Immature natural killer cell (primary cell): Measurements from ENCODE around the gene TMEM37. TPM values are rescaled to one million over a fixed set of nuclear protein-coding genes. Genes with fewer than 3 reads are reported as not detected.

ENCODE experiments used
- DNase-seq, 3 donors: peaks; one replicate each; pipeline ENCODE4 v3.0.0; 2022; ENCODE audit warnings: mixed read lengths in 1 of 3
- H3K27ac Mint-ChIP-seq, 6 donors: one replicate each; pipeline ENCODE4 v1.8.0; 2020; ENCODE audit warnings: mixed read lengths in 6 of 6, mild to moderate bottlenecking in 5 of 6, inconsistent platforms in 4 of 6, moderate library complexity in 3 of 6
- H3K27me3 Mint-ChIP-seq, 3 donors: one replicate each; pipeline ENCODE4 v1.8.0; 2020 to 2021; ENCODE audit warnings: low read depth in 3 of 3, mild to moderate bottlenecking in 3 of 3, mixed read lengths in 3 of 3, moderate library complexity in 3 of 3, inconsistent platforms in 1 of 3
- H3K36me3 Mint-ChIP-seq, 3 donors: one replicate each; pipeline ENCODE4 v1.8.0; 2020; ENCODE audit warnings: mixed read lengths in 3 of 3, inconsistent platforms in 2 of 3, mild to moderate bottlenecking in 2 of 3
- H3K4me1 Mint-ChIP-seq, 2 donors: one replicate each; pipeline ENCODE4 v1.8.0; 2020; ENCODE audit warnings: inconsistent platforms in 2 of 2, mild to moderate bottlenecking in 2 of 2, mixed read lengths in 2 of 2, moderate library complexity in 1 of 2
- H3K4me3 Mint-ChIP-seq, 5 donors: one replicate each; pipeline ENCODE4 v1.8.0; 2020; ENCODE audit warnings: mild to moderate bottlenecking in 5 of 5, mixed read lengths in 5 of 5, inconsistent platforms in 3 of 5, moderate library complexity in 3 of 5
- H3K9me3 Mint-ChIP-seq, 6 donors: one replicate each; pipeline ENCODE4 v1.8.0; 2020; ENCODE audit warnings: mild to moderate bottlenecking in 6 of 6, mixed read lengths in 6 of 6, inconsistent platforms in 4 of 6, moderate library complexity in 3 of 6
- polyA plus RNA-seq, 3 donors: library from polyadenylated mRNA; unstranded; fragments of 300-500 nt; fragmentation: Illumina TruSeq; gene quantifications; one replicate each; pipeline ENCODE4 v1.2.3, GENCODE V29; 2021

The TMEM37 gene
- polyA plus RNA-seq, 3 donors from 2014 or later = not detected

DNA sequence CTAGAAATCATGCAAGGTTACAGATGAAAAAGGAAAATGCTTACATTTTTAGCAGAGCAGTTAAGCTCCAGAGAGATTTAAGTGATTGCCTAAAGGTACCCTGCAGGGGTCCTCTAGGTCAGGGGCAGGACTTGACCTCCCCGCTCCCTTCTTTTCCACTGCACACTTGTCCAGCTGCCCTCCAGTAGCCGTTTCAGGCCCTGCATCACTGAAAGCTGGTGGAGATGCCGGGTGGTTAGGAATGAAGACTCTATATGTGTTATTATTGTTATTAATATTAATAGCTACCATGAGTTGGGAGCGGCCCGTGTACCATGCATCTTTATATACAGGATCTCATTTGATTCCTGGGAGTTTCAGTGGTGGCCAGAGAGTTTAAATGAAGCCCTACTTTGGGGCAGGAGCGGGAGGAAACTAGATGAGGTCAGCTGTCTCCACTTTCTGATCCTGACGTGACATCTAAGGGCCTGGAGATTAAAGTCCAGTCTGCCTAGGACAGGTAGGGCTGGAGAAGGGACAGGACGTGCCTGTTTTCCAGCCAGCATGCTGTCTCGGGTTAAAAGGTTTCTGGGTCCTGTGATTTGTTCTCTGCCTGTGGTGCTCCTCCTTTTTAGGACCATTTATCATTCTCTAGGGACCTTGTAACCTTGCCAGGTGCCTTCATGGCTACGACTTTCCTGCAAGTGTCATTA, 2.1 kb downstream of the TMEM37 start:
- Mint-ChIP-seq H3K27me3 (peaks cover 9 to 28% (median 24%) of the 10 kb centered on the region in 3 donors), H3K4me1 (peaks cover 6 to 8% of the 10 kb centered on the region in 2 donors), H3K27ac (no peak overlapping the region), H3K36me3 (no peaks in the 10 kb centered on the region), H3K9me3 (no peaks in the 10 kb centered on the region), H3K4me3 (peak overlapping the region in 1 of 5 donors; percentile 50)
- no peak for DNase-seq

GRCh38 chr2:119434664-119435063, 3.0 kb downstream of the TMEM37 start:
- H3K4me3 Mint-ChIP-seq = no peak overlapping the region
- H3K27ac Mint-ChIP-seq = no peak overlapping the region
- no peaks in the 10 kb centered on the region for H3K36me3 Mint-ChIP-seq
- peaks cover 9 to 26% (median 19%) of the 10 kb centered on the region in 3 donors for H3K27me3 Mint-ChIP-seq
- peaks cover 6 to 8% of the 10 kb centered on the region in 2 donors for H3K4me1 Mint-ChIP-seq
- H3K9me3 Mint-ChIP-seq = no peaks in the 10 kb centered on the region
- no peak for DNase-seq

GRCh38 chr2:119435081-119435952, 3.7 kb downstream of the TMEM37 start:
- Mint-ChIP-seq H3K27me3 (peaks cover 9 to 26% (median 16%) of the 10 kb centered on the region in 3 donors), H3K9me3 (no peaks in the 10 kb centered on the region), H3K36me3 (no peaks in the 10 kb centered on the region), H3K27ac (no peak overlapping the region), H3K4me3 (no peak overlapping the region), H3K4me1 (peaks cover 6 to 8% of the 10 kb centered on the region in 2 donors)
- DNase-seq = no peak

GRCh38 chr2:119435953-119436297, 4.3 kb downstream of the TMEM37 start:
- no peaks in the 10 kb centered on the region for H3K9me3 Mint-ChIP-seq
- no peak overlapping the region for H3K27ac Mint-ChIP-seq
- no peak overlapping the region for H3K4me3 Mint-ChIP-seq
- H3K4me1 Mint-ChIP-seq = peaks cover 6 to 8% of the 10 kb centered on the region in 2 donors
- no peak for DNase-seq
- H3K36me3 Mint-ChIP-seq = no peaks in the 10 kb centered on the region
- H3K27me3 Mint-ChIP-seq = peaks cover 9 to 26% (median 13%) of the 10 kb centered on the region in 3 donors

DNA sequence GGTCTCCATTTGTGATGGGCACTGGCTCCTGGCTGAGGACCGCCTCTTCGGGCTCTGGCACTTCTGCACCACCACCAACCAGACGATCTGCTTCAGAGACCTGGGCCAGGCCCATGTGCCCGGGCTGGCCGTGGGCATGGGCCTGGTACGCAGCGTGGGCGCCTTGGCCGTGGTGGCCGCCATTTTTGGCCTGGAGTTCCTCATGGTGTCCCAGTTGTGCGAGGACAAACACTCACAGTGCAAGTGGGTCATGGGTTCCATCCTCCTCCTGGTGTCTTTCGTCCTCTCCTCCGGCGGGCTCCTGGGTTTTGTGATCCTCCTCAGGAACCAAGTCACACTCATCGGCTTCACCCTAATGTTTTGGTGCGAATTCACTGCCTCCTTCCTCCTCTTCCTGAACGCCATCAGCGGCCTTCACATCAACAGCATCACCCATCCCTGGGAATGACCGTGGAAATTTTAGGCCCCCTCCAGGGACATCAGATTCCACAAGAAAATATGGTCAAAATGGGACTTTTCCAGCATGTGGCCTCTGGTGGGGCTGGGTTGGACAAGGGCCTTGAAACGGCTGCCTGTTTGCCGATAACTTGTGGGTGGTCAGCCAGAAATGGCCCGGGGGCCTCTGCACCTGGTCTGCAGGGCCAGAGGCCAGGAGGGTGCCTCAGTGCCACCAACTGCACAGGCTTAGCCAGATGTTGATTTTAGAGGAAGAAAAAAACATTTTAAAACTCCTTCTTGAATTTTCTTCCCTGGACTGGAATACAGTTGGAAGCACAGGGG, 5.5 kb downstream of the TMEM37 start:
- Mint-ChIP-seq H3K4me3 (no peak overlapping the region), H3K27me3 (peaks cover 5 to 24% (median 9%) of the 10 kb centered on the region in 3 donors), H3K4me1 (peaks cover 3 to 4% of the 10 kb centered on the region in 2 donors)

GRCh38 chr2:119438128-119438656, 6.5 kb downstream of the TMEM37 start:
- H3K27ac Mint-ChIP-seq = no peak overlapping the region
- H3K36me3 Mint-ChIP-seq = no peaks in the 10 kb centered on the region
- H3K4me3 Mint-ChIP-seq = no peak overlapping the region
- no peak for DNase-seq
- H3K4me1 Mint-ChIP-seq = no peaks in the 10 kb centered on the region
- no peaks in the 10 kb centered on the region for H3K9me3 Mint-ChIP-seq
- peaks cover 3 to 17% (median 3%) of the 10 kb centered on the region in 3 donors for H3K27me3 Mint-ChIP-seq

More for the DNA sequence above, 5.5 kb downstream of the TMEM37 start:
- no peak for DNase-seq
- no peak overlapping the region for H3K27ac Mint-ChIP-seq
- no peaks in the 10 kb centered on the region for H3K36me3 Mint-ChIP-seq
- no peaks in the 10 kb centered on the region for H3K9me3 Mint-ChIP-seq

GRCh38 chr2:119438726-119439284, 7.2 kb downstream of the TMEM37 start:
- Mint-ChIP-seq H3K36me3 (no peaks in the 10 kb centered on the region), H3K4me3 (no peak overlapping the region), H3K27me3 (peaks cover 0 to 17% (median 3%) of the 10 kb centered on the region in 3 donors), H3K4me1 (no peaks in the 10 kb centered on the region), H3K27ac (no peak overlapping the region), H3K9me3 (no peaks in the 10 kb centered on the region)
- DNase-seq = no peak

GRCh38 chr2:119439574-119440500, 8.2 kb downstream of the TMEM37 start:
- H3K36me3 Mint-ChIP-seq = no peaks in the 10 kb centered on the region
- DNase-seq = no peak
- no peaks in the 10 kb centered on the region for H3K4me1 Mint-ChIP-seq
- H3K4me3 Mint-ChIP-seq = no peak overlapping the region
- H3K27me3 Mint-ChIP-seq = peaks cover 0 to 10% (median 3%) of the 10 kb centered on the region in 3 donors
- no peaks in the 10 kb centered on the region for H3K9me3 Mint-ChIP-seq
- H3K27ac Mint-ChIP-seq = no peak overlapping the region

DNA sequence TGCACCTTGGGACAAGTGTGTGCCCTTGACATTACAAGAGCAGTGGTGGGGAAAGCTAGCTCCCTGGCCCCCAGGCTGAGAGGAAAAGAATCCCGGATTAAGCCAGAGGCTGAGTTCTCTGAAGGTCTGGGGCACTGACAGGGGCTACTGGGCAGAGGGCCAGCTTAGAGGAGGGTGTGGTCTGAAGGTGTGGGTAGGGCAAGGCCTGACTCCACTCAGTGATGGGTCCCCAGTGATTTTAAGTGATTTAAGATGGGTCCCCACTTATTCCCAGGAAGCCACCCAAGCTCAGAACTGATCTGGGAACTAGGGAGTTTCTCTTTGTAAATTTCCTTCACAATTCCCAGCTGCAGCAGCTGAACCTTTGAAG, 8.8 kb downstream of the TMEM37 start:
- DNase-seq = no peak
- Mint-ChIP-seq H3K36me3 (no peaks in the 10 kb centered on the region), H3K9me3 (no peaks in the 10 kb centered on the region), H3K27me3 (peaks cover 2 to 10% (median 2%) of the 10 kb centered on the region in 3 donors), H3K4me1 (no peaks in the 10 kb centered on the region), H3K4me3 (no peak overlapping the region), H3K27ac (no peak overlapping the region)

- Mint-ChIP-seq H3K27ac (no peak overlapping the region), H3K4me3 (no peak overlapping the region), H3K27me3 (peaks cover 2 to 6% (median 2%) of the 10 kb centered on the region in 3 donors), H3K36me3 (no peaks in the 10 kb centered on the region), H3K4me1 (no peaks in the 10 kb centered on the region), H3K9me3 (no peaks in the 10 kb centered on the region)
- DNase-seq = no peak
These were observed 9.2 kb downstream of the TMEM37 start for GRCh38 chr2:119440873-119441272.

- no peaks in the 10 kb centered on the region for H3K4me1 Mint-ChIP-seq
- H3K36me3 Mint-ChIP-seq = no peaks in the 10 kb centered on the region
- no peak for DNase-seq
- peaks cover 2 to 6% (median 2%) of the 10 kb centered on the region in 3 donors for H3K27me3 Mint-ChIP-seq
- H3K27ac Mint-ChIP-seq = no peak overlapping the region
- H3K9me3 Mint-ChIP-seq = no peaks in the 10 kb centered on the region
- H3K4me3 Mint-ChIP-seq = no peak overlapping the region
These were observed 9.9 kb downstream of the TMEM37 start for GRCh38 chr2:119441376-119442225.

DNA sequence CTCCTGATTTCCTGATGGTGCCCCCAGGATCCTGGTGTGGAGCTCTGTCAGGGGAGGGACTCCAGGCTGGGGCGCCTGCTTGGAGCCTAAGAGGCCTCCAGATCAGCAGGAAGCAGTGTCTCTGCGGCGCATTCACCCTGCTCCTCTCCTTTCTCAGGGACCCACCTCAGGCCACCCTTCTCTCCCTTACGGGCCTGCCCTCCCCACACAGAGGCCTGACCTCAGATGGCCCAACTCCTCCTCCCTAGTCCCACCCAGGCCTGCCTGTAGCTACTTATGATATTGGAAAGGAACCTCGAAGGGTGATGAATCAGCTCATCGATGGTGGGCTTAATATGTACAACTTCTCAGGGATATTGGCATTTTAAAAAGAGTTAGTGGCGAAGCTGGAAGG, 10.6 kb downstream of the TMEM37 start:
- H3K27me3 Mint-ChIP-seq = peaks cover 2 to 5% (median 3%) of the 10 kb centered on the region in 3 donors
- no peaks in the 10 kb centered on the region for H3K9me3 Mint-ChIP-seq
- no peak for DNase-seq
- no peaks in the 10 kb centered on the region for H3K4me1 Mint-ChIP-seq
- H3K4me3 Mint-ChIP-seq = no peak overlapping the region
- no peak overlapping the region for H3K27ac Mint-ChIP-seq
- H3K36me3 Mint-ChIP-seq = no peaks in the 10 kb centered on the region
